NCI-H2196 treated with DMSO at 0.1 percent for 48 hours (cell line): ENCODE results near the gene ZNF256.

Experiments used
- DNase-seq: peaks from one replicate; lab custom pipeline; 2025; ENCODE audit not compliant: unreplicated experiment; lab: John Stamatoyannopoulos, UW

The ZNF256 gene

DNA sequence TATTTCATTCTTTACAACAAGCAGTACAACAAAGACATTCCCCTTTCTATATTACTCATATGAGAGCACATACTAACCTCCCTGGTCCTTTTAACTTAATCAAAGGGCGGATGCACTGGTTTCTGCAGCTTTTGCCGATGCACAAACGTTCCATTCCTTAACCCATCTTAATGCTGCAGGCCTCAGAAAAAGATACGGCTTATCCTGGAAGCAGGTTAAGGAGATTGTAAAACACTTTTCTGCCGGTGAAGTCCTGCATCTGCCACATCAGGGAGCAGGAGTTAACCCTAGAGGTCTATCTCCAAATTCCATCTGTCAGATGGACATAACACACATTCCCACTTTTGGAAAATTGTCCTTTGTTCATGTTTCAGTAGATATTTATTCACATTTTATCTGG lies 47.2 kb downstream of the ZNF256 start:
- DNase-seq: no peak
